Tibial artery (tissue), 4 donors: ENCODE results near the gene ARMC8.
A peak's percentile ranks its signal among the peaks of the same experiment; 100 is the strongest.

Experiments
- DNase-seq, 2 donors: peaks; one replicate each; pipeline ENCODE4 v3.0.0-alpha.2; 2019
- H3K27ac ChIP-seq, 2 donors: fragments of 200-600 bp; sonication (generic) in 1 of 2; 1 replicate in 1 of 2; 2 replicates in 1 of 2; pipeline ENCODE4 v1.5.1; 2018 to 2019; ENCODE audit warnings: mild to moderate bottlenecking in 1 of 2
- H3K27me3 ChIP-seq, 2 donors: fragments of 200-600 bp; sonication (generic) in 1 of 2; one replicate each; pipeline versions ENCODE4 v1.5.1 to v1.6.0; 2016 to 2019
- H3K36me3 ChIP-seq, 3 donors: fragments of 200-600 bp; sonication (generic) in 2 of 3; one replicate each; pipeline ENCODE4 v1.5.1; 2016 to 2019; ENCODE audit warnings: mild to moderate bottlenecking in 2 of 3
- H3K4me1 ChIP-seq, 4 donors: fragments of 200-600 bp; sonication (generic) in 2 of 4; 1 replicate in 3 of 4; 2 replicates in 1 of 4; pipeline ENCODE4 v1.5.1; 2016 to 2019
- H3K4me3 ChIP-seq, 2 donors: fragments of 200-600 bp; sonication (generic) in 1 of 2; 1 replicate in 1 of 2; 2 replicates in 1 of 2; pipeline ENCODE4 v1.5.1; 2018 to 2019; ENCODE audit warnings: mild to moderate bottlenecking in 2 of 2
- H3K9me3 ChIP-seq, 3 donors: fragments of 200-600 bp; sonication (generic) in 1 of 3; one replicate each; pipeline ENCODE4 v1.5.1; 2016 to 2019
- CTCF ChIP-seq, 2 experiments: fragments of 200-600 bp in 1 of 2; fragments of 450-650 bp in 1 of 2; IDR thresholded peaks; one replicate each; pipeline ENCODE4 v1.5.1; 2017 to 2019; ENCODE audit warnings: antibody characterized with exemption in 2 of 2, mild to moderate bottlenecking in 1 of 2, moderate library complexity in 1 of 2
- intact Hi-C: fragments of 100-400 bp; cut with DNase I; formaldehyde crosslinking; loops from one replicate; pipeline ENCODE4 v1.15.0; 2023; ENCODE audit warnings: low total_unique reads

ARMC8 gene

GRCh38 chr3:138186803-138187295, 252 bp upstream of the ARMC8 start:
- Histone ChIP-seq H3K4me1 (peaks cover 0 to 35% (median 21%) of the 10 kb centered on the region in 4 donors), H3K27me3 (no peaks in the 10 kb centered on the region), H3K36me3 (peaks cover 0 to 6% (median 0%) of the 10 kb centered on the region in 3 donors), H3K27ac (peak overlapping the region; percentile 88 to 96), H3K9me3 (no peaks in the 10 kb centered on the region), H3K4me3 (peak overlapping the region; percentile 69 to 83)
- DNase-seq = peak; percentile 88 to 94
- intact Hi-C loops = loop anchor here (5.0 kb wide), 2 partner anchors 70 to 1200 kb away; partner anchors contain the start of genes COPB2 and DZIP1L
- no peak for TF ChIP-seq CTCF (IDR thresholded peaks at IDR 0.05)

DNA sequence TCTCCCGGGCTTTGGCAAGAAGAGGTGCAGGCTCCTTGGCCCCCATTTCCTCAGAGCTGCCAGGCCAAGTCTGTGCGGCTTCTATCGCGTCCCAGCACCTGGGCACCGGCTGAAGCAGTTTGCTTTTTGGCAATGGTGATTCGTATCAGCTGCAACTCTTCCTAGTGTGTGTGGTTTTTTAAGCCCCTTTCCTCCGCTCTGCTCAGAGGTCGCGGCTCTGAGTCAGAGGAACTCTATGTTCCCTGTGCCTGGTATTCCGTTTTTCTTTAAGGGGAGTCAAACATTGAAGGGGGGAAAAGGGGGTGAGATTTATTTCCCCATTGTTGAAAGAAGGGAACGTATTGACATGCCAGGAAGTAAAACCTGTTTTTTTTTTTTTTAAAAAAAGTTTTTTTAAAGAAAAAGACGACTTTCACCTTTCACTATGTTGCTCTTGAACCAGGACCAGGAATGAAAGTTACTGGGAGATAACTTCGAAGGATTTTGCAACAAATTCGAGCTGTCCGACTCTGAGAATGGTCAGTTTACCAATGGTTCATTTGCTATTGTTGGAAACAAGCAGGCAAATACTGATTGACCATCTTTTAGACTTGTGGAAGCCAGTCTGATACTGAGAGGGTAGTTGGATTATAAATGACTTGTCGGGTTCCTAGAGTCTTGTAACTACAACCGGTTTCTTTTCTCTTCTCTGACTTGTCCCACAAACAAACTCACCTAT, 1.1 kb downstream of the ARMC8 start:
- Histone ChIP-seq H3K27me3 (no peaks in the 10 kb centered on the region), H3K9me3 (no peaks in the 10 kb centered on the region), H3K4me3 (peak overlapping the region; percentile 69 to 83), H3K27ac (peak overlapping the region; percentile 88 to 96), H3K36me3 (peaks cover 0 to 11% (median 8%) of the 10 kb centered on the region in 3 donors), H3K4me1 (peaks cover 0 to 39% (median 21%) of the 10 kb centered on the region in 4 donors)
- intact Hi-C loops = loop anchor here (5.0 kb wide), 2 partner anchors 71 to 1199 kb away; partner anchors contain the start of genes COPB2 and DZIP1L
- TF ChIP-seq CTCF (IDR thresholded peaks at IDR 0.05) = no peak
- peak; percentile 40 to 70 for DNase-seq

DNA sequence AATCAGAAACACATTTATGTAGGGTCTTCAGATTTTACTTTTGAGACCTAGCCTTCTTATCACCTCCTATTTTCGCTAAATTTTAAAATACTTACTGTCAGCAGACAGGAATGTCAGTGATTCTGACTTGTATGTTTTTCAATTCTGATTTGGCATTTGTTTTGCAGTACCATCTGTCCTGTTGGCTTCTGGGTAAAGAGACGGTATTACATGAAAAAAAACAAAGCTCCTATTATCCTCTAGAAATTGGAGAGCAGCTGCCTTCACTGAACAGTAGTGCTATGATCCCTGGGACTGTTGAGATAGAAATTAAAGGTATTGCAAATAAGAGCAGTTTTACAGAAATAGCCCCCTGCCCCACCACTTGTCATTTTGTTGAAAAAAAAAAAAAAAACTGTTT, 8.4 kb downstream of the ARMC8 start:
- Histone ChIP-seq H3K36me3 (peaks cover 0 to 11% (median 8%) of the 10 kb centered on the region in 3 donors), H3K27me3 (no peaks in the 10 kb centered on the region), H3K4me1 (peaks cover 0 to 25% (median 2%) of the 10 kb centered on the region in 4 donors), H3K9me3 (no peaks in the 10 kb centered on the region), H3K4me3 (no peak overlapping the region), H3K27ac (no peak overlapping the region)
- no peak for TF ChIP-seq CTCF (IDR thresholded peaks at IDR 0.05)
- no peak for DNase-seq
- intact Hi-C loops = no loop called here

GRCh38 chr3:138196023-138196422, 8.9 kb downstream of the ARMC8 start:
- Histone ChIP-seq H3K36me3 (peaks cover 0 to 8% (median 6%) of the 10 kb centered on the region in 3 donors), H3K27ac (no peak overlapping the region), H3K4me1 (peaks cover 0 to 19% (median 0%) of the 10 kb centered on the region in 4 donors), H3K9me3 (no peaks in the 10 kb centered on the region), H3K4me3 (no peak overlapping the region), H3K27me3 (no peaks in the 10 kb centered on the region)
- intact Hi-C loops = no loop called here
- no peak for TF ChIP-seq CTCF (IDR thresholded peaks at IDR 0.05)
- DNase-seq = no peak

GRCh38 chr3:138197058-138197457, 10.0 kb downstream of the ARMC8 start:
- DNase-seq = no peak
- no peak overlapping the region for H3K27ac ChIP-seq

More at GRCh38 chr3:138197058-138197457, 10.0 kb downstream of the ARMC8 start:
- TF ChIP-seq CTCF (IDR thresholded peaks at IDR 0.05) = no peak
- Histone ChIP-seq H3K9me3 (no peaks in the 10 kb centered on the region), H3K4me3 (no peak overlapping the region), H3K36me3 (peaks cover 0 to 8% (median 5%) of the 10 kb centered on the region in 3 donors), H3K4me1 (peaks cover 0 to 10% (median 0%) of the 10 kb centered on the region in 4 donors), H3K27me3 (no peaks in the 10 kb centered on the region)
- intact Hi-C loops = no loop called here
